Keratinocyte (primary cell): ENCODE results near the gene COG5. TPM values are rescaled to one million over a fixed set of nuclear protein-coding genes. Genes with fewer than 3 reads are reported as not detected.

Experiments
- DNase-seq: peaks from one replicate; pipeline ENCODE4 v3.0.0-alpha.2; 2011; ENCODE audit warnings: low read depth, missing footprints, low spot score
- FAIRE-seq: peaks from 2 replicates; lab custom pipeline; 2011; peaks lifted over from hg19 to GRCh38; lab: Jason Lieb, UNC
- H2AFZ ChIP-seq: 2 replicates; pipeline ENCODE4 v1.6.0; 2012; ENCODE audit warnings: low read length, control low read depth, inconsistent platforms; ENCODE audit not compliant: control insufficient read depth
- H3K27ac ChIP-seq: 2 replicates; pipeline ENCODE4 v1.5.1; 2011; ENCODE audit warnings: low read length; ENCODE audit not compliant: control insufficient read depth, insufficient read depth
- H3K27me3 ChIP-seq: 3 replicates; pipeline ENCODE4 v1.6.0; 2011; ENCODE audit warnings: low read length; ENCODE audit not compliant: control insufficient read depth, insufficient read depth; ENCODE audit errors: extremely low read depth
- H3K36me3 ChIP-seq, 2 experiments: 2 replicates in 1 of 2; 3 replicates in 1 of 2; pipeline ENCODE4 v1.5.1; 2011; ENCODE audit warnings: low read length in 2 of 2, mild to moderate bottlenecking in 1 of 2; ENCODE audit not compliant: control insufficient read depth in 2 of 2, insufficient read depth in 2 of 2; ENCODE audit errors: extremely low read depth in 1 of 2
- H3K4me1 ChIP-seq: 3 replicates; pipeline ENCODE4 v1.5.1; 2011; ENCODE audit warnings: low read length; ENCODE audit not compliant: control insufficient read depth, insufficient read depth; ENCODE audit errors: extremely low read depth
- H3K4me2 ChIP-seq: 3 replicates; pipeline ENCODE4 v1.6.0; 2011; ENCODE audit warnings: low read depth, low read length; ENCODE audit not compliant: control insufficient read depth, insufficient read depth; ENCODE audit errors: extremely low read depth
- H3K4me3 ChIP-seq, 3 experiments: fragments of 200-600 bp in 1 of 3; sonication (generic) in 1 of 3; 2 replicates in 2 of 3; 3 replicates in 1 of 3; pipeline ENCODE4 v1.5.1; 2011 to 2016; ENCODE audit warnings: low read length in 3 of 3, mild to moderate bottlenecking in 3 of 3, control low read depth in 2 of 3, inconsistent platforms in 1 of 3, low read depth in 1 of 3, mixed read lengths in 1 of 3, mixed run types in 1 of 3, moderate library complexity in 1 of 3; ENCODE audit not compliant: control insufficient read depth in 2 of 3, insufficient read depth in 2 of 3; ENCODE audit errors: extremely low read depth in 1 of 3
- H3K79me2 ChIP-seq: 2 replicates; pipeline ENCODE4 v1.6.0; 2012; ENCODE audit warnings: low read length; ENCODE audit not compliant: control insufficient read depth, insufficient read depth
- H3K9ac ChIP-seq: 3 replicates; pipeline ENCODE4 v1.6.0; 2011; ENCODE audit warnings: low read length; ENCODE audit not compliant: control insufficient read depth, insufficient read depth; ENCODE audit errors: extremely low read depth
- H3K9me1 ChIP-seq: 3 replicates; pipeline ENCODE4 v1.6.0; 2011; ENCODE audit warnings: low read length; ENCODE audit not compliant: control insufficient read depth, insufficient read depth; ENCODE audit errors: extremely low read depth
- H3K9me3 ChIP-seq: 2 replicates; pipeline ENCODE4 v1.5.1; 2012; ENCODE audit warnings: low read depth, low read length; ENCODE audit not compliant: control insufficient read depth
- H4K20me1 ChIP-seq: 3 replicates; pipeline ENCODE4 v1.6.0; 2011; ENCODE audit warnings: low read length; ENCODE audit not compliant: control insufficient read depth, insufficient read depth; ENCODE audit errors: extremely low read depth
- CTCF ChIP-seq, 3 experiments: IDR thresholded peaks in 1 of 3; conservative IDR thresholded peaks in 1 of 3; optimal IDR thresholded peaks in 1 of 3; 2 replicates in 2 of 3; 3 replicates in 1 of 3; pipeline versions ENCODE3 to v1.5.1; 2011; ENCODE audit warnings: low read length in 3 of 3, mild to moderate bottlenecking in 3 of 3, moderate library complexity in 2 of 3, control low read depth in 1 of 3, inconsistent platforms in 1 of 3; ENCODE audit not compliant: insufficient read depth in 2 of 3; ENCODE audit errors: extremely low read depth in 1 of 3
- EZH2 ChIP-seq: IDR thresholded peaks from one replicate; pipeline ENCODE4 v1.6.1; 2012; ENCODE audit warnings: inconsistent platforms, mild to moderate bottlenecking, low read length, moderate library complexity
- dilution Hi-C: fragments of 300-500 bp; cut with MboI; formaldehyde crosslinking; loops from one replicate; pipeline ENCODE4 v1.7.0; 2020; ENCODE audit warnings: low sequenced_read_pairs; ENCODE audit not compliant: extremely low pct_ligation_motif_present
- polyA plus RNA-seq, 5 experiments: library from polyadenylated mRNA; depleted of rRNA in 3 of 5; stranded (reverse) in 3 of 5; stranded (forward) in 1 of 5; unstranded in 1 of 5; fragments of >200 nt; gene quantifications; 1 replicate in 1 of 5; 2 replicates in 3 of 5; 3 replicates in 1 of 5; pipeline versions ENCODE4 v1.2.1 to v1.2.3, GENCODE V29; 2011 to 2012; ENCODE audit warnings: missing spikeins in 2 of 5, low read depth in 1 of 5, low replicate concordance in 1 of 5

Gene COG5
- polyA plus RNA-seq, 1 donor (not counting 4 experiments of a cell fraction or from before 2014, with no cell fraction given): 50.7 TPM

GRCh38 chr7:107474104-107474521 is 89.6 kb downstream of the COG5 start:
- no peak overlapping the region for H3K4me2 ChIP-seq
- peaks cover 0 to 2% of the 10 kb centered on the region in 2 experiments for H3K36me3 ChIP-seq
- dilution Hi-C loops: no loop called here
- TF ChIP-seq EZH2: no peak
- TF ChIP-seq CTCF (optimal IDR thresholded peaks at IDR 0.05 in 1 of 3, IDR thresholded peaks at IDR 0.05 in 1 of 3, conservative IDR thresholded peaks at IDR 0.05 in 1 of 3; ENCODE audit: extremely low read depth in 1 of 3, insufficient read depth in 2 of 3, low read length in 3 of 3): no peak
- H4K20me1 ChIP-seq: no peaks in the 10 kb centered on the region
- no peak overlapping the region for H3K27ac ChIP-seq
- DNase-seq (no peak), FAIRE-seq (no peak)
- no peaks in the 10 kb centered on the region for H3K4me1 ChIP-seq
- no peaks in the 10 kb centered on the region for H3K9me3 ChIP-seq
- no peak overlapping the region for H3K9ac ChIP-seq
- no peak overlapping the region for H3K4me3 ChIP-seq
- H3K79me2 ChIP-seq: no peaks in the 10 kb centered on the region
- no peaks in the 10 kb centered on the region for H3K27me3 ChIP-seq
- no peaks in the 10 kb centered on the region for H3K9me1 ChIP-seq
- no peak overlapping the region for H2AFZ ChIP-seq

- DNase-seq (no peak), FAIRE-seq (peak; percentile 20)
- dilution Hi-C loops: no loop called here
- H3K79me2 ChIP-seq: no peaks in the 10 kb centered on the region
- H4K20me1 ChIP-seq: no peaks in the 10 kb centered on the region
- no peak overlapping the region for H2AFZ ChIP-seq
- no peak overlapping the region for H3K27ac ChIP-seq
- no peak overlapping the region for H3K9ac ChIP-seq
- no peaks in the 10 kb centered on the region for H3K4me1 ChIP-seq
- H3K9me3 ChIP-seq: no peaks in the 10 kb centered on the region
- TF ChIP-seq CTCF (optimal IDR thresholded peaks at IDR 0.05 in 1 of 3, IDR thresholded peaks at IDR 0.05 in 1 of 3, conservative IDR thresholded peaks at IDR 0.05 in 1 of 3; ENCODE audit: extremely low read depth in 1 of 3, insufficient read depth in 2 of 3, low read length in 3 of 3) (no peak), EZH2 (no peak)
- no peak overlapping the region for H3K4me3 ChIP-seq
- H3K9me1 ChIP-seq: no peaks in the 10 kb centered on the region
- H3K27me3 ChIP-seq: no peaks in the 10 kb centered on the region
- H3K36me3 ChIP-seq: peaks cover 0 to 2% of the 10 kb centered on the region in 2 experiments
- no peak overlapping the region for H3K4me2 ChIP-seq
Observed at GRCh38 chr7:107472116-107472515, 91.6 kb downstream of the COG5 start.
